Upper lobe of left lung (tissue), 4 donors: Measurements from ENCODE around the gene MPG.
A peak's percentile ranks its signal among the peaks of the same experiment; 100 is the strongest.

Experiments
- POLR2AphosphoS5 ChIP-seq, 2 donors: sonication (generic); formaldehyde crosslinking; IDR thresholded peaks; one replicate each; pipeline ENCODE4 v1.5.1; 2017; ENCODE audit warnings: antibody characterized with exemption in 2 of 2
- TF ChIP-seq, protein P1 (sequence below), 6 experiments: fragments of 450-650 bp in 4 of 6; fragments of 200-600 bp in 2 of 6; sonication (generic) in 2 of 6; IDR thresholded peaks; one replicate each; pipeline ENCODE4 v1.5.1; 2016 to 2019; ENCODE audit warnings: antibody characterized with exemption in 6 of 6

DNA sequence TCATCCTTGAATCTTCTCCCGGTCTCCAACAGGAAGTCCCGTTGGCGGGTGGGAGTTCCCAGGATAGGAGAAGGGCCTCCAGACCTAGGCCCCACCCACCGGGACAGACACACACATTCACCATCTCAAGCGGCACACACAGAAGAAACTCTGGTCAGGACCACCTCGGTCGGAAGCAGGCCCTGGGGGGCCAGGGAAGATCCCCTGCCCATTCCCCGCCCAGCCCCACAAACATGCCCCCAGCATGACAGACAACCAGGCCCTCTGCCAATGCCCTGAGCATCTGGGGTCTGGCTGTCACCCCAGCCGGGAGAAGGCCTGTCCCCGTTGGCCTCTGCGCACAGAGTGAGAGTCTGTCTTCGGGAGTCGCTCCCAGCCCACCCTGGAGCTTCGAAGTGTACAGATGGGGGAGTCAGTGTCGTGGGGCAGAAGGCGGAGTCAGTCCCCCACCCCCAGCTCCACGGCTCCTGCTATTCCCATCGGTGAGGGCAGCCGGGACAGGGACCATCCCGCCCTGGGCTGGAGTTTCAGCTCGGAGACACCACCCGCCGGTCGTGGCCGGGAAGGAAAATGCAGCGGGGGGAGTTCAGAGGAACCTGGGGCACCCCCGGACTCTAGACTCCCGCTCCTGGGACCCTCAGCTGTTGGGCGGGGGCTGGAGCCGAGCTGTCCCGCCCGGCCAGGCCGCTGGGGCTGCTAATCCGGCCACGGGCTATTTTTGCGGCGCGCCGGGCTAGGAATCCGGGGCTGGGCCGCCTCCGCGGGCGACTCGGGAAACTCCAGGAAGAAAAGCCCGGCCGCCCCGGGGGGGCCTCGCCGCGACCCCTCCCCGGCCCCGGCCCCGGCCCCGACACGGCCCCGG, 6.3 kb upstream of the MPG start:
- TF ChIP-seq, protein P1, sequence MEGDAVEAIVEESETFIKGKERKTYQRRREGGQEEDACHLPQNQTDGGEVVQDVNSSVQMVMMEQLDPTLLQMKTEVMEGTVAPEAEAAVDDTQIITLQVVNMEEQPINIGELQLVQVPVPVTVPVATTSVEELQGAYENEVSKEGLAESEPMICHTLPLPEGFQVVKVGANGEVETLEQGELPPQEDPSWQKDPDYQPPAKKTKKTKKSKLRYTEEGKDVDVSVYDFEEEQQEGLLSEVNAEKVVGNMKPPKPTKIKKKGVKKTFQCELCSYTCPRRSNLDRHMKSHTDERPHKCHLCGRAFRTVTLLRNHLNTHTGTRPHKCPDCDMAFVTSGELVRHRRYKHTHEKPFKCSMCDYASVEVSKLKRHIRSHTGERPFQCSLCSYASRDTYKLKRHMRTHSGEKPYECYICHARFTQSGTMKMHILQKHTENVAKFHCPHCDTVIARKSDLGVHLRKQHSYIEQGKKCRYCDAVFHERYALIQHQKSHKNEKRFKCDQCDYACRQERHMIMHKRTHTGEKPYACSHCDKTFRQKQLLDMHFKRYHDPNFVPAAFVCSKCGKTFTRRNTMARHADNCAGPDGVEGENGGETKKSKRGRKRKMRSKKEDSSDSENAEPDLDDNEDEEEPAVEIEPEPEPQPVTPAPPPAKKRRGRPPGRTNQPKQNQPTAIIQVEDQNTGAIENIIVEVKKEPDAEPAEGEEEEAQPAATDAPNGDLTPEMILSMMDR (IDR thresholded peaks at IDR 0.05) = peak in 1 of 6 experiments; percentile 7
- peak; percentile 35 to 85 for TF ChIP-seq POLR2AphosphoS5 (IDR thresholded peaks at IDR 0.05)
